Measurements from ENCODE around the gene ASPSCR1. TPM values are rescaled to one million over a fixed set of nuclear protein-coding genes. Genes with fewer than 3 reads are reported as not detected.

ASPSCR1 gene
- total and polyA plus RNA-seq, 2 of the 13 experiments (the other 11 are each of a cell fraction or from before 2014, with no cell fraction given): 274 to 314 TPM

DNA sequence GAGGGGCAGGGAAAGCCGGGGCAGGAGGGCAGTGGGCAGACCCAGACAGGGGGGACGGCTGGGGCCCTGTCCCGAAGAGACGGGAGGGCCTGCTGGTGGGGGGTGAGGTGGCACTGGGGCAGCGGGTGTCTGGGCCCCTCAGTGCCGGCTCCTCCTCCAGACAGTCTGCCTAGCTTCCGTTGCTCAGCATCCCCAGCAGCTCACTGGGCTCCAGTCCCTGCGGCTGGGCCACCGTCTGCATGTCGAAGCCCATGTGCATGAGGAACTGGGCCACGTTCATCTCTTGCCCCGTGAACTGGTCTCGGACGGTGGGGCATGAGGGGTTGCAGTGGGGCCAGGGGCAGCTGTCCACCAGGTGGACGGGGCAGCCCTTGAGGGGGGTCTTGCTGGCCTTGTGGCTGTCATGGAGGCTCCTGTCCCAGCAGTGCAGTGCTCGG, 24.6 kb upstream of the ASPSCR1 start (continued):
- peak; percentile 73; the same call in 1 of the 2 replicates for TF ChIP-seq NRL (CRISPR knock-in tag; IDR thresholded peaks at IDR 0.05; ENCODE audit: borderline replicate concordance)
- TF ChIP-seq PRPF4 (IDR thresholded peaks at IDR 0.05; ENCODE audit: low read depth, low read length, poor library complexity, severe bottlenecking): peak; percentile 65
- TF ChIP-seq ZNF205 (CRISPR knock-in tag; IDR thresholded peaks at IDR 0.05): no peak
- TF ChIP-seq ZNF605 (CRISPR knock-in tag; IDR thresholded peaks at IDR 0.05): no peak
- 0 out of 2 replicates have a peak, but pooled peaks have one; percentile 40 for TF ChIP-seq ZNF350 (CRISPR knock-in tag; IDR thresholded peaks at IDR 0.05; ENCODE audit: borderline replicate concordance, low read depth)
- TF ChIP-seq ATAD3A (CRISPR knock-in tag; IDR thresholded peaks at IDR 0.05): no peak
- TF ChIP-seq ZBTB38 (CRISPR knock-in tag; IDR thresholded peaks at IDR 0.05): peak; percentile 90
- peak; percentile 78; the same call in 1 of the 2 replicates for TF ChIP-seq AKAP8 (CRISPR knock-in tag; IDR thresholded peaks at IDR 0.05)
- TF ChIP-seq SCMH1 (CRISPR knock-in tag; IDR thresholded peaks at IDR 0.05; ENCODE audit: borderline replicate concordance): no peak
- TF ChIP-seq MAFF (IDR thresholded peaks at IDR 0.05; ENCODE audit: low read depth, low read length): no peak
- TF ChIP-seq SSRP1 (CRISPR knock-in tag; IDR thresholded peaks at IDR 0.05): peak; percentile 99
- no peak for TF ChIP-seq KDM2A (CRISPR knock-in tag; IDR thresholded peaks at IDR 0.05; ENCODE audit: borderline replicate concordance, low read depth)
- TF ChIP-seq, protein P1, sequence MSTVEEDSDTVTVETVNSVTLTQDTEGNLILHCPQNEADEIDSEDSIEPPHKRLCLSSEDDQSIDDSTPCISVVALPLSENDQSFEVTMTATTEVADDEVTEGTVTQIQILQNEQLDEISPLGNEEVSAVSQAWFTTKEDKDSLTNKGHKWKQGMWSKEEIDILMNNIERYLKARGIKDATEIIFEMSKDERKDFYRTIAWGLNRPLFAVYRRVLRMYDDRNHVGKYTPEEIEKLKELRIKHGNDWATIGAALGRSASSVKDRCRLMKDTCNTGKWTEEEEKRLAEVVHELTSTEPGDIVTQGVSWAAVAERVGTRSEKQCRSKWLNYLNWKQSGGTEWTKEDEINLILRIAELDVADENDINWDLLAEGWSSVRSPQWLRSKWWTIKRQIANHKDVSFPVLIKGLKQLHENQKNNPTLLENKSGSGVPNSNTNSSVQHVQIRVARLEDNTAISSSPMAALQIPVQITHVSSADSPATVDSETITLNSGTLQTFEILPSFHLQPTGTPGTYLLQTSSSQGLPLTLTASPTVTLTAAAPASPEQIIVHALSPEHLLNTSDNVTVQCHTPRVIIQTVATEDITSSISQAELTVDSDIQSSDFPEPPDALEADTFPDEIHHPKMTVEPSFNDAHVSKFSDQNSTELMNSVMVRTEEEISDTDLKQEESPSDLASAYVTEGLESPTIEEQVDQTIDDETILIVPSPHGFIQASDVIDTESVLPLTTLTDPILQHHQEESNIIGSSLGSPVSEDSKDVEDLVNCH (CRISPR knock-in tag; IDR thresholded peaks at IDR 0.05): no peak
- peak; percentile 76 for TF ChIP-seq HNRNPL (IDR thresholded peaks at IDR 0.05; ENCODE audit: low read depth, low read length)
- TF ChIP-seq, protein P2, sequence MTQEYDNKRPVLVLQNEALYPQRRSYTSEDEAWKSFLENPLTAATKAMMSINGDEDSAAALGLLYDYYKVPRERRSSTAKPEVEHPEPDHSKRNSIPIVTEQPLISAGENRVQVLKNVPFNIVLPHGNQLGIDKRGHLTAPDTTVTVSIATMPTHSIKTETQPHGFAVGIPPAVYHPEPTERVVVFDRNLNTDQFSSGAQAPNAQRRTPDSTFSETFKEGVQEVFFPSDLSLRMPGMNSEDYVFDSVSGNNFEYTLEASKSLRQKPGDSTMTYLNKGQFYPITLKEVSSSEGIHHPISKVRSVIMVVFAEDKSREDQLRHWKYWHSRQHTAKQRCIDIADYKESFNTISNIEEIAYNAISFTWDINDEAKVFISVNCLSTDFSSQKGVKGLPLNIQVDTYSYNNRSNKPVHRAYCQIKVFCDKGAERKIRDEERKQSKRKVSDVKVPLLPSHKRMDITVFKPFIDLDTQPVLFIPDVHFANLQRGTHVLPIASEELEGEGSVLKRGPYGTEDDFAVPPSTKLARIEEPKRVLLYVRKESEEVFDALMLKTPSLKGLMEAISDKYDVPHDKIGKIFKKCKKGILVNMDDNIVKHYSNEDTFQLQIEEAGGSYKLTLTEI (CRISPR knock-in tag; conservative IDR thresholded peaks at IDR 0.05): no peak
- TF ChIP-seq, protein P3, sequence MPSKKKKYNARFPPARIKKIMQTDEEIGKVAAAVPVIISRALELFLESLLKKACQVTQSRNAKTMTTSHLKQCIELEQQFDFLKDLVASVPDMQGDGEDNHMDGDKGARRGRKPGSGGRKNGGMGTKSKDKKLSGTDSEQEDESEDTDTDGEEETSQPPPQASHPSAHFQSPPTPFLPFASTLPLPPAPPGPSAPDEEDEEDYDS (CRISPR knock-in tag; IDR thresholded peaks at IDR 0.05): no peak
- 0 out of 2 replicates have a peak, but pooled peaks have one; percentile 1 for TF ChIP-seq ZNF263 (CRISPR knock-in tag; IDR thresholded peaks at IDR 0.05)
- TF ChIP-seq CEBPB (IDR thresholded peaks at IDR 0.05; ENCODE audit: borderline replicate concordance, low read depth, low read length): no peak
- TF ChIP-seq, protein P4, sequence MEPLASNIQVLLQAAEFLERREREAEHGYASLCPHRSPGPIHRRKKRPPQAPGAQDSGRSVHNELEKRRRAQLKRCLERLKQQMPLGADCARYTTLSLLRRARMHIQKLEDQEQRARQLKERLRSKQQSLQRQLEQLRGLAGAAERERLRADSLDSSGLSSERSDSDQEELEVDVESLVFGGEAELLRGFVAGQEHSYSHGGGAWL (CRISPR knock-in tag; IDR thresholded peaks at IDR 0.05): no peak; the same call in 1 of the 2 replicates
- TF ChIP-seq ZNF292 (CRISPR knock-in tag; IDR thresholded peaks at IDR 0.05; ENCODE audit: borderline replicate concordance, low read depth): no peak
- TF ChIP-seq, protein P5, sequence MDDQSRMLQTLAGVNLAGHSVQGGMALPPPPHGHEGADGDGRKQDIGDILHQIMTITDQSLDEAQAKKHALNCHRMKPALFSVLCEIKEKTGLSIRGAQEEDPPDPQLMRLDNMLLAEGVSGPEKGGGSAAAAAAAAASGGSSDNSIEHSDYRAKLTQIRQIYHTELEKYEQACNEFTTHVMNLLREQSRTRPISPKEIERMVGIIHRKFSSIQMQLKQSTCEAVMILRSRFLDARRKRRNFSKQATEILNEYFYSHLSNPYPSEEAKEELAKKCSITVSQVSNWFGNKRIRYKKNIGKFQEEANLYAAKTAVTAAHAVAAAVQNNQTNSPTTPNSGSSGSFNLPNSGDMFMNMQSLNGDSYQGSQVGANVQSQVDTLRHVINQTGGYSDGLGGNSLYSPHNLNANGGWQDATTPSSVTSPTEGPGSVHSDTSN (CRISPR knock-in tag; IDR thresholded peaks at IDR 0.05; ENCODE audit: borderline replicate concordance): no peak
- TF ChIP-seq SALL2 (CRISPR knock-in tag; IDR thresholded peaks at IDR 0.05): no peak
- no peak for TF ChIP-seq ZNF761 (CRISPR knock-in tag; conservative IDR thresholded peaks at IDR 0.05)
- TF ChIP-seq ZKSCAN5 (CRISPR knock-in tag; IDR thresholded peaks at IDR 0.05): no peak
- no peak for TF ChIP-seq MAZ (IDR thresholded peaks at IDR 0.05; ENCODE audit: borderline replicate concordance, low read depth, low read length)
- no peak for TF ChIP-seq MAZ (CRISPR knock-in tag; IDR thresholded peaks at IDR 0.05; ENCODE audit: low read depth)
